Mesodermal cell (in vitro differentiated cells): ENCODE measurements around the gene COX8C.
"Not testable (repeated sequence)": the region's sequence is repeated elsewhere in the genome, so short reads cannot be mapped to it uniquely, and the experiment has no call there.

Experiments used
- H3K27ac ChIP-seq: 2 replicates; pipeline ENCODE4 v1.7.0; 2013; ENCODE audit warnings: mild to moderate bottlenecking, low read depth, low read length, moderate library complexity; ENCODE audit not compliant: severe bottlenecking
- H3K36me3 ChIP-seq: 2 replicates; pipeline ENCODE4 v1.7.1; 2013; ENCODE audit warnings: mild to moderate bottlenecking, low read length, moderate library complexity; ENCODE audit not compliant: control insufficient read depth, insufficient read depth
- H3K4me1 ChIP-seq: one replicate; pipeline ENCODE4 v1.7.1; 2013; ENCODE audit warnings: mild to moderate bottlenecking, low read length; ENCODE audit not compliant: insufficient read depth, control insufficient read depth, poor library complexity, severe bottlenecking
- H3K4me3 ChIP-seq: 2 replicates; pipeline ENCODE4 v1.7.0; 2013; ENCODE audit warnings: low read length, control low read depth, mild to moderate bottlenecking; ENCODE audit not compliant: insufficient read depth, poor library complexity, severe bottlenecking; ENCODE audit errors: extremely low read depth
- H3K9me3 ChIP-seq: 2 replicates; pipeline ENCODE4 v1.7.1; 2013; ENCODE audit warnings: mild to moderate bottlenecking, low read length, moderate library complexity; ENCODE audit not compliant: control insufficient read depth
- WGBS, 2 experiments: methylation state at CpG; one replicate each; pipeline ENCODE4 v1.1.5; 2013; ENCODE audit warnings: missing lambda C conversion rate in 2 of 2; ENCODE audit not compliant: insufficient coverage in 2 of 2; 5-methylcytosine and 5-hydroxymethylcytosine counted together

Gene COX8C

GRCh38 chr14:93369713-93370266 lies 22.8 kb downstream of the COX8C start:
- Histone ChIP-seq H3K27ac (no peak overlapping the region), H3K9me3 (no peaks in the 10 kb centered on the region), H3K4me3 (no peak overlapping the region), H3K4me1 (no peaks in the 10 kb centered on the region), H3K36me3 (no peaks in the 10 kb centered on the region)
- WGBS, 2 experiments: 95 to 100% methylated on average over 1 to 3 of the region's 4 CpGs

DNA sequence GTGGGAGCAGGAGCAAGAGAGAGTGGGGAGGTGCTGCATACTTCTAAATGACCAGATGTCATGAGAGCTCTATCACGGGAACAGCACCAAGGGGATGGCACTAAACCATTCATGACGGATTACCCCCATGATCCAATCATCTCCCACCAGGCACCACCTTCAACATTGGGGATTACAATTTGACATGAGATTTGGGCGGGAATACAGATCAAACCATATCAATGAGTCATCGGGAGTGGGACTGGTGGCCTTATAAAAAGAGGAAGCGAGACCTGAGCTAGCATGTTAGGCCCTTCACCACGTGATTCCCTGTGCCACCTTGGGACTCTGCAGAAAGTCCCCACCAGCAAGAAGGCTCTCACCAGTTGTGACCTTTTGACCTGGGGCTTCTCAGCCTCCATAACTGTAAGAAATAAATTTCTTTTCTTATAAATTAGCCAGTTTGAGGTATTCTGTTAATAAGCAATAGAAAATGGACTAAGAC lies 28.7 kb downstream of the COX8C start:
- Histone ChIP-seq H3K27ac (no peak overlapping the region), H3K36me3 (no peaks in the 10 kb centered on the region), H3K4me3 (no peak overlapping the region), H3K4me1 (no peaks in the 10 kb centered on the region), H3K9me3 (no peaks in the 10 kb centered on the region)
- 89 to 96% methylated on average over 4 to 6 of the region's 6 CpGs for WGBS, 2 experiments

DNA sequence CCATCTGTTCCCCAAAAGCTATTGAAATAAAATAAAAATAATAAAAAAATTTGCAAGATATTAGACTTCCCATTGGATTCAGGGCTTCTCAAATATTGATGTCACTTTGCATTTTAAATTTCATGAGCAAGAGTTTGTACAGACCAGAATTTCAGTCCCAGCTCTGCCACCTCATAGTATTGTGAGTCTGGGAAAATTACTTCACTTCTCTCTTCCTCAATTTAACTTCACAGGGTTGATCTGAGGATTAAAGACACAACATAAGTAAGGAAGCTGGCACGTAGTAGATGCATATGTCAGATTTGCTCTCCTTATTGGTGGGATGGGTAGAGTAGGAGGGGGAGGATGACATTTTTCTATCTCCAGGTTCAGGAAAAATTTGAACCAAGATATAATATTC lies 32.8 kb downstream of the COX8C start:
- H3K4me1 ChIP-seq: no peaks in the 10 kb centered on the region
- WGBS, 2 experiments: no CpG with 5 or more reads among the region's 1 CpG
- no peak overlapping the region for H3K27ac ChIP-seq
- H3K4me3 ChIP-seq: no peak overlapping the region
- no peaks in the 10 kb centered on the region for H3K36me3 ChIP-seq
- H3K9me3 ChIP-seq: no peaks in the 10 kb centered on the region

GRCh38 chr14:93381644-93382043 lies 34.7 kb downstream of the COX8C start:
- Histone ChIP-seq H3K36me3 (no peaks in the 10 kb centered on the region), H3K9me3 (no peaks in the 10 kb centered on the region), H3K27ac (no peak overlapping the region), H3K4me3 (no peak overlapping the region), H3K4me1 (no peaks in the 10 kb centered on the region)
- 85 to 100% methylated on average over 1 of the region's 1 CpG for WGBS, 2 experiments

DNA sequence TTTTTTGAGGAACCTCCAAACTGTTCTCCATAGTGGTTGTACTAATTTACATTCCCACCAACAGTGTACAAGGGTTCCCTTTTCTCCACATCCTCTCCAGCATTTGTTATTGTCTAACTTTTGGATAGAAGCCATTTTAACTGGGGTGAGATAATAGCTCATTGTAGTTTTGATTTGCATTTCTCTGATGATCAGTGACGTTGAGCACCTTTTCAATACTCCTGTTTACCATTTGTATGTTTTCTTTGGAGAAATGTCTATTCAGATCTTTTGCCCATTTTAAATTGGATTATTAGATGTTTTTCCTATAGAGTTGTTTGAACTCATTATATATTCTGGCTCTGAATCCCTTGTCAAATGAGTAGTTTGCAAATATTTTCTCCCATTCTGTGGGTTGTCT lies 37.3 kb downstream of the COX8C start:
- H3K9me3 ChIP-seq, H3K27ac ChIP-seq, H3K4me3 ChIP-seq, H3K36me3 ChIP-seq, H3K4me1 ChIP-seq: not testable (repeated sequence)
- 100% methylated on average over 1 of the region's 1 CpG; no CpG with 5 or more reads in 1 of the 2 experiments for WGBS, 2 experiments

GRCh38 chr14:93395231-93395630 lies 48.2 kb downstream of the COX8C start:
- Histone ChIP-seq H3K36me3 (no peaks in the 10 kb centered on the region), H3K9me3 (no peaks in the 10 kb centered on the region), H3K27ac (no peak overlapping the region), H3K4me1 (no peaks in the 10 kb centered on the region), H3K4me3 (no peak overlapping the region)

DNA sequence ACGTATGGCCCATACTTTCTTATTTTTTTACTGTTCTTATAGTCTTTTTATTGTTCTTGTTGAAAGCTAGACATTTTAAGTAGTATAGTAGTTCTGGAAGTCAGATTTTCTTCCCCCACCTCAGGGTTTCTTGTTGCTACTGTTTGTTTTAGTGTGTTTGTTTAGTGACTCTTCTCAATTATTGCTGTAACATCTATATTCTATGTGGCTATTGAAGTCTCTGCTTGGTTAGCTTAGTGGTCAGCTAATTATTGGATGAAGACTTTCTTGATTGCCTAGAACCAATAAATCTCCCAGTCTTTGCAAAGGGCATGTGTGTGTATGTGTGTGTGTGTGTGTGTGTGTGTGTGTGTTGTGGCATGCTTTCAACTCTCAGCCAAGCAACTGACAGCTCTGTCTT lies 49.5 kb downstream of the COX8C start:
- no peaks in the 10 kb centered on the region for H3K36me3 ChIP-seq
- WGBS, 2 experiments: no CpG with 5 or more reads among the region's 1 CpG

More for the DNA sequence above, 49.5 kb downstream of the COX8C start:
- Histone ChIP-seq H3K4me1 (no peaks in the 10 kb centered on the region), H3K27ac (no peak overlapping the region), H3K4me3 (no peak overlapping the region), H3K9me3 (no peaks in the 10 kb centered on the region)
